ENCODE results near the gene C19orf85. TPM values are rescaled to one million over a fixed set of nuclear protein-coding genes. Genes with fewer than 3 reads are reported as not detected.

Gene C19orf85
- total RNA-seq, 1 donor from 2014 or later = not detected

Other genes starting within 250 kb of the C19orf85 start
- gene TMEM86B, start 236.0 kb downstream of the C19orf85 start, total RNA-seq = not detected
- 68.3 TPM for gene PPP6R1, start 205.7 kb downstream of the C19orf85 start, total RNA-seq
- 72.7 TPM for gene HSPBP1, start 184.6 kb downstream of the C19orf85 start, total RNA-seq
- 6.5 TPM for gene BRSK1, start 180.8 kb downstream of the C19orf85 start, total RNA-seq
- not detected for gene TMEM150B, start 139.4 kb downstream of the C19orf85 start, total RNA-seq
- gene KMT5C, start 124.9 kb downstream of the C19orf85 start, total RNA-seq = 21.7 TPM
- gene COX6B2, start 110.0 kb downstream of the C19orf85 start, total RNA-seq = not detected
- gene GARIN5B, start 101.5 kb downstream of the C19orf85 start, total RNA-seq = not detected
- not detected for gene IL11, start 94.3 kb downstream of the C19orf85 start, total RNA-seq
- not detected for gene TMEM190, start 87.9 kb downstream of the C19orf85 start, total RNA-seq
- not detected for gene TMEM238, start 80.5 kb downstream of the C19orf85 start, total RNA-seq
- 542 TPM for gene RPL28, start 78.8 kb downstream of the C19orf85 start, total RNA-seq
- 82.6 TPM for gene UBE2S, start 57.0 kb downstream of the C19orf85 start, total RNA-seq
- gene SHISA7, start 21.5 kb downstream of the C19orf85 start, total RNA-seq = 0.85 TPM
- 96.7 TPM for gene ISOC2, start 3.1 kb downstream of the C19orf85 start, total RNA-seq
- gene ZNF628, start 11.9 kb upstream of the C19orf85 start, total RNA-seq = 13.2 TPM
- gene NAT14, start 20.4 kb upstream of the C19orf85 start, total RNA-seq = 21.6 TPM
- 22.4 TPM for gene SSC5D, start 23.7 kb upstream of the C19orf85 start, total RNA-seq
- not detected for gene SBK2, start 72.4 kb upstream of the C19orf85 start, total RNA-seq
- not detected for gene SBK3, start 80.8 kb upstream of the C19orf85 start, total RNA-seq
- 14.2 TPM for gene ZNF579, start 116.1 kb upstream of the C19orf85 start, total RNA-seq
- 30.5 TPM for gene FIZ1, start 134.8 kb upstream of the C19orf85 start, total RNA-seq
- 28.6 TPM for gene ZNF524, start 135.5 kb upstream of the C19orf85 start, total RNA-seq
- gene ZNF865, start 140.9 kb upstream of the C19orf85 start, total RNA-seq = 22.0 TPM
- gene ZNF784, start 159.8 kb upstream of the C19orf85 start, total RNA-seq = 14.7 TPM
- 163 TPM for gene ZNF580, start 176.3 kb upstream of the C19orf85 start, total RNA-seq
- gene ZNF581, start 178.9 kb upstream of the C19orf85 start, total RNA-seq = 12.1 TPM
- gene CCDC106, start 183.5 kb upstream of the C19orf85 start, total RNA-seq = 27.6 TPM
- 221 TPM for gene U2AF2, start 190.3 kb upstream of the C19orf85 start, total RNA-seq
- 122 TPM for gene EPN1, start 210.5 kb upstream of the C19orf85 start, total RNA-seq

All from ascending aorta (tissue), 1 donor.